VCaP (cell line): Measurements from ENCODE around the gene KCP.
A peak's percentile ranks its signal among the peaks of the same experiment; 100 is the strongest.

Experiments
- H3K27ac ChIP-seq: fragments of 450-650 bp; 2 replicates; pipeline ENCODE4 v1.5.1; 2017
- CTCF ChIP-seq: fragments of 450-650 bp; conservative IDR thresholded peaks from 2 replicates; pipeline ENCODE4 v1.5.1; 2017; ENCODE audit warnings: mild to moderate bottlenecking, moderate library complexity

KCP gene

GRCh38 chr7:128941323-128941890, 30.9 kb upstream of the KCP start:
- H3K27ac ChIP-seq = no peak overlapping the region
- TF ChIP-seq CTCF = no peak

- TF ChIP-seq CTCF = no peak
- H3K27ac ChIP-seq = no peak overlapping the region
These were observed 30.2 kb upstream of the KCP start for GRCh38 chr7:128940494-128941322.

GRCh38 chr7:128939861-128940410, 29.4 kb upstream of the KCP start:
- H3K27ac ChIP-seq = no peak overlapping the region
- TF ChIP-seq CTCF = no peak

GRCh38 chr7:128939075-128939860, 28.8 kb upstream of the KCP start:
- TF ChIP-seq CTCF = no peak
- H3K27ac ChIP-seq = no peak overlapping the region

- H3K27ac ChIP-seq = peak overlapping the region; percentile 74
These were observed 28.1 kb upstream of the KCP start for GRCh38 chr7:128938544-128939074.

GRCh38 chr7:128937647-128938543, 27.4 kb upstream of the KCP start, which contains the start of gene IRF5:
Gene IRF5 (plus strand): TSS chr7:128937927. CDS start chr7:128942082, 4,155 bp downstream.
- TF ChIP-seq CTCF = 0 out of 2 replicates have a peak, but pooled peaks have one; percentile 14
- H3K27ac ChIP-seq = peak within 1 kb of the TSS; percentile 74

More at GRCh38 chr7:128938544-128939074, 28.1 kb upstream of the KCP start:
- no peak for TF ChIP-seq CTCF
